GM19455 (cell line): ENCODE results near the gene RANBP1.

Source experiments
- ATAC-seq: cut with Tn5 transposase; IDR thresholded peaks from one replicate; pipeline ENCODE4 v1.9.1; 2021; ENCODE audit not compliant: unreplicated experiment

Gene RANBP1

GRCh38 chr22:20087319-20088262 lies 28.3 kb upstream of the RANBP1 start:
- no peak for ATAC-seq

DNA sequence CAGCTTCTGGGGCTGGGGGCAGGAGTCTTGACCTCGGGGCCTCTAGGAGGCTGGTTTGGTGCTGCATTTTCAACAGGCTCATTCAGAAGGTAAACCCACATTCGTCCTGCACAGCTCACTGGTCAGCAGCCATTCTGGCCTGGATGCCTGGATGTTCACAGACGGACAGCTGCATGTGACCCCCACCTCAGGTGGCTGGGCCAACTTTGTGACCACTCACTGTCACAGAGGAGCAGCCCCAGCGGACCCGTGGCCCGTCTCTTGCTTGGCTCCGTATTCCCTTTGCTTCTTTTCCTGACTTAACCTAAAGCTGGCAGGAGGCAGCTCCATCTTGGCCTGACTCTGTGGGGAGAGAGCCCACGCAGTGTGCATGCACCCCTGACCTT lies 27.6 kb upstream of the RANBP1 start:
- ATAC-seq, result no peak

GRCh38 chr22:20089226-20089976 lies 26.5 kb upstream of the RANBP1 start:
- no peak for ATAC-seq

GRCh38 chr22:20089977-20090729 lies 25.8 kb upstream of the RANBP1 start:
- no peak for ATAC-seq

DNA sequence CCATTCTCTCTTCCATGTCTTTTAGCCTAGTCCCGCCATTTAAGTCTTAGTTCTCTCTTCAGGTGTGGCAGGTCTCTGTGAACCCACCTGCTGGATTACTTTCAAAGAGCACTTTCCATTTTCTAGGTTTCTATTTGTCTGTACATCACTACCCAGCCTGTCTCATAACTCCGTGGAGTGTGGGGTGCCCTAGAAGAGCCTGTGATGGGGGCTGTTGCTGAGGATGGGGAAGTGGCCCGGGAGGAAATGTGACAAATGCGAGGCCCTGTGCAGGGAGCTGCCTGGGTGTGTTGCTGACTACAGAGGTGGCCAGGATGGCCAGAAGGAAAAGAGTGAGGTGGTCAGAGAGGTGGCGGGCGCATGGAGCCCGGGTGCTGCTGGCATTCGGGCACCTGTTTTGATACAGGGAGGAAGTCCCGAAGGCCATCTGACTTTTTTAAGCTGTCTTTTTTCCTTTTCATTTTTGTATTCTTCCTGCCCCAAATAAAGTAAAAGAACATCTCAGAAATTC lies 25.1 kb upstream of the RANBP1 start:
- no peak for ATAC-seq

GRCh38 chr22:20091690-20092476 lies 24.0 kb upstream of the RANBP1 start:
- no peak for ATAC-seq

DNA sequence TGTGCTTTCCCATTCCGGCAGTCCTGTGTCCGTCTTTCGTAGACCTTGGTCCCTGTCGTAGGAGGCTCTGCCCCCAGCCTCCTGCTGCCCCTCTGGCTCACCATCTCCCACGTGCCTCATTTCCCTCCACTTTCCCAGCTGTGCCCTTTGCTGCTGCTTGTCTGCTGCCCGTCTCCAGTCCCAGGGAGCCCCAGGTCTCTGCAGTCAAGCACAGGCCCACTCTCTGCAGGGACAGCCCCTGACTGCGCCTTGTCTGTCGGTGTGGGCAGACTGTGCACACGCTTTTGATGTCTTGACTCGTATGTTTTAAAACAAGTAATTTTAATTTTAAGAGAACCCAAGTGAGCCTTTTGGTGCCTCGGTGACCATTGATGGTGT lies 23.4 kb upstream of the RANBP1 start:
- no peak for ATAC-seq

GRCh38 chr22:20093418-20094196 lies 22.3 kb upstream of the RANBP1 start:
- no peak for ATAC-seq

- ATAC-seq, result no peak
Observed at GRCh38 chr22:20094197-20094807, 21.6 kb upstream of the RANBP1 start.

GRCh38 chr22:20095521-20095920 lies 20.4 kb upstream of the RANBP1 start:
- ATAC-seq, result no peak

DNA sequence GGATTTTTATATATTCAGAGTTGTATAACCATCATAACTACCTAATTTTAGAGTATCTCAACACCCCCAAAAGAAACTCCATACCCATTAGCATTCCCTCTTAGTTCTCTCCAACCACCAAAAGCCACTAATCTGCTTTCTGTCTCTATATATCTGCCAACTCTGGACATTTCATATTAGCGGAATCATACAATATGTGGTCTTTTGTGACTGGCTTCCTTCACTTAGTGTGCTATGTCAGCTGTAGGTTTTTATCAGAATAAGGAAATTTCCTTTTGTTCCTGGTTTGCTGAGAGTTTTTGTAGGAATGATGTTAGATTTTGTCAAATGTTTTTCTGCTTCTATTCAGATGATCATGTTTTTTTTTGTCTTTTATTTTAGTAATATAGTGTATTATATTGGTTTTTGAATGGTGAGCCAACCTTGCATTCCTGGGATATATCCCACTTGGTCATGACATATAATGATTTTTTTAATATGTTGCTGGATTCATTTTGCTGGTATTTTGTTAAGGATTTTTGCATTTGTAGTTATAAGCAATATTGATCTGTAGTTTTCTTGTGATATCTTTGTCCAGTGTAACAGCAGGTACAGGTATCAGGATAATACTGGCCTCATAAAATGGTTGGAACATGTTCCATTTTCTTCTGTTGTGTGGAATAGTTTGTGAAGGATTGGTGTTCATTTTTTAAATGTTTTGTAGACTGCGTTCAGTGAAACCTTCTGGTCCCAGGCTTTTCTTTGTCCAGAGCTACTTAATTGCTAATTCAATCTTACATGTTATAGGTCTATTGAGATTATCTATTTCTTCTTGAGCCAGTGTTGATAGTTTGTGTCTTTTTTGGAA lies 19.1 kb upstream of the RANBP1 start:
- ATAC-seq, result no peak

GRCh38 chr22:20099099-20099711 lies 16.7 kb upstream of the RANBP1 start:
- ATAC-seq, result no peak

DNA sequence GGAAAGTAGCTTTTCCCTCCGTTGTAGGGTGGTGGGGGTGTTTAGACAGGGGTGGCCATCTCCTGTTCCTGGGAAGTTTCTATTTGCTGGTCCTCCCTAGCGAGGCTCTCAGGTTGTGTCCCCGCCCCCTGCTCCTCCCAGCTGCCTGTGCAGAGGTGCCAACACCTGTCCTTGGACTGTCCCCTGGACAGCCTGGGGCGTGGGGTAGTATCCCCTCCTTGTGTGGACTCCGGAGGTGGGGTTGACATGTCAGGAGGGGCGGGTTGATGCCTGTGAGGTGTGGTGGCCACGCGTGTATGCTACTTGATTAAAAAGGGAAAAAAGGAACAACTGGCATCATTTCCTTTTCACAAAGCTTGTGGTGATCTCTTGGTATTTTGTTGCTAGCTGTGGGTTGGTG lies 14.3 kb upstream of the RANBP1 start:
- no peak for ATAC-seq

DNA sequence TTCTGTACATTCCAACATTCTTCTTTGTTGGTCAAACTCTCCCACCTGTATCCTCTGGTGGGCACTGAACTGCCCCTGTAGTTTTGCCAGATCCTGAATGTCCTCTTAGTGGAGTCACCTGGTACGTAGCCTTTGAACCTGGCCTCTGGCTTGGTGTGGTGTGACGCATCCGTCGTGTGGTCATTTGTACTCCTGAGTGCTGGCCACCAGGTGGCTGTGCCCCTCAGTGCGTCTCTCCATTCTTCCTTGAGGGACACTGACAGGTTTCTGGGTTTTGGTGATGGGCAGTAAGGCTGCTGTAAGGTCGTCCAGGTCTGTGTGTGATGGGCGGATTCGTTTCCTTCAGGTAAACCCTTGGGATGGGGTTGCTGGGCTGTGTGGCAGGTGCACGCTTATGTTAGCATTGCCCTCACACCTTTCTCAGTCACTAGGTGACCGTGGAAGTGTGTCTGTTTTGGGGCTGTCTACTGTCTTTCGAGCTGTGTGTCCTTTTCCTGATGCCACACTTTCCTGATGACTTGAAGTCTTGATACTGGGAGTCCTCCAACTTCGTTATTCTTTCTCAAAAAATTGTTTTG lies 13.6 kb upstream of the RANBP1 start:
- no peak for ATAC-seq

DNA sequence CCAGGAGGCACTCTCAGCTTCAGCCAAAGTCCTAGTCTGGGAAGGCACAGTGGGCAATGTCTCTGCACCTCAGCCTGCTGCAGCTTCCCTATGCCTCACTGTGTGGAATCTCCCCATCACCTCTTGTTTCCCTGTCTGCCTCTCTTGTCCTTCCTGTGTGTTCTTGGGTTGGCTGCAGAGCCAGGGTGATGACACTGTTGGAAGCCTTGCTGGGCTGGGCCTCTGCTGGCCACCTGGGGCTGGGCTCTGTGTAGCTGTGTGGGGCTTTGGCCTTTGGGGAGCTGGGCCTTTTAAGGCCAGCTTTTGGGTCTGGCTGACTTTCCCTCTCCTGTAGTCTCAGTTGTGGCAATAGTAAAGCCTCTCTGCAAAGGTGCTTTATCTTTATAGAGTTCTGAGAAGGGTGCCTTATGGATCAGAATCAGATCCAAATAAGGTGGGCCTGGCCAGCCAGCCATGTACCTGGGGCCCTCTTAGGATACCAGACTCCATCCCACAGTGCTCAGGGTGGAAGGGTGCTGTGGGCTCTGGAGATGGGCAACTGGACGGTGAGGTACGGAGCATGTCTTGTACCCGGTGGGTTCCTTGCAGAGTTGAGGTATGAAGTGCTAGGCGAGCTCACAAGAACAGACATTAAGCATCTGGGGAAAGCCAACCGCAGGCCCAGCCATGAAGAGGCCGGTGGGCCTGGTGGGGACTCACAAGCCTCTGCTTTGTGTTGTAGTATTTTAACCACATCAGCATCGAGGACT lies 10.3 kb upstream of the RANBP1 start:
- no peak for ATAC-seq

DNA sequence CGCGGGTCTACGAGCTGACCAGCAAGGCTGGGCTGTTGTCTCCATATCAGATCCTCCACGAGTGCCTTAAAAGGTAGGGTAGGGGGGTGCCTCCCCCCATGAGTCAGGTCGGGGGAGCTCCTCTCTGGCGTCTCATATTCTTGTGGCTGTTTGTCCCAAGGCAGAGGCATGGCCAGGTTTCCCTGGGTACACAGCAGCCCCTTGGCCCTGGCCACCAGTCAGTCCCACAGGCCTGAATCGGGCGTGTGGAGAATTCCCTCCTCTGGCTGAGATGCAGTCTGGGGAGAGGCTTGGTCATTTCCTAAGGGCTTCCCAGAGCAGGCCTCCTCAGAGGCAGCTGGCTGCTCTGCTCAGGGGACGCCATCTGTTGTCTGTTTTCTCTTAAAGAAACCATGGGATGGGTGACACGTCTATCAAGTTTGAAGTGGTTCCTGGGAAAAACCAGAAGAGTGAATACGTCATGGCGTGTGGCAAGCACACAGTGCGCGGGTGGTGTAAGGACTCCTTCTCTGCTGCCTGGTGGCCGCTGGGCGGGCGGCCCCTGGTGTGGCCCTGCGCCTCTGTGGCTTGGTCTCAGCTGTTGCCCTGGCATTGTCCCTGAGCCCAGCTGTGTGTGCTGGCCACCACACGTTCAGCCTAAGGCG lies 9.6 kb upstream of the RANBP1 start:
- no peak for ATAC-seq
